ENCODE data around the gene CBR4.
A peak's percentile ranks its signal among the peaks of the same experiment; 100 is the strongest.
"Not testable (repeated sequence)": the region's sequence is repeated elsewhere in the genome, so short reads cannot be mapped to it uniquely, and the experiment has no call there.

CBR4 gene

DNA sequence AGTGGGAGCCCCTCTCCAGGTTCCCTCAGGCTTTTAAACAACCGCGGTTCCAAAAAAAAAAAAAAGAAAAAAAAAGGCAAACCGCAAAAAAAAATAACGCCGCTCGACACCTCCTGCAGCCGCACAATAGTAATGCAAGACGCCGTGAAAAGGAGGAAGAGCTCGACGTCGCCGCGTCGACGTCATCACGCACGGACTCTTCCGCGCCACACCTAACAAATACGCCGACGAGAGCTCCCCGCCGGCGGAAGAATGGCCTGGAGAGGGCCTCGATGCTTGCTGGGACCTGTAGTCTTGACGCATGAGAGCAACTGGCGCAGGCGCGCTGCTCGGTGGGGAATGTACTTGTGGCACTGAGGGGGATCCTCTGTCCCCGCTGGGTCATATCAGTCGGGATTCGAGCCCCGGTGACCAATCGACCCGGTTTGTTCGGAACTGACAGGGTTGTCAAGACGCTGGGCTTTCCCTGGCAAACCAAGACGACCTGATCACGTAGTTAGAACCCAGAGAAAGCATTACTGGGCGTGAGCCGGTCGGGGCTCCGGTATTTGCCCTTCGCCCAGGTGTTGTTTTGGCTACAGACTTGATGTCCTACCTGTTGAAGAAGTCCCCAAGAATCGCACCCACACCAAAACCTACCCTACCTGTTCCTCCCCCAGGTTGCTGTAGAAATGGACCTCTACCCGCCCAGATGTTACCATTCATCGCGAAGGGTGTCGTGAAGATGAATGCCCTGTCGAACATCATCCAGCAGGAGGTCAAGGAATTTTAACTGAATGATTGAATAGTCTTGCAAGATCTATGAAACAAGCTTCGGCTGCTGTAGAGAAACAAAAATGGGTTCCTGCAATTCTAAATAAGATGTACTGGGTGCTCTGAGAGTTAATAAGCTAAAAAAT, at the start of gene CBR4:
TSS of gene CBR4 (minus strand) at position 131 of the 899 bp plus-strand sequence. CDS start 166 bp downstream, outside the sequence.
- peak; percentile 79 to 93 (median 92) for DNase-seq (ENCODE audit: low read depth in 2 of 3, low spot score in 1 of 3)

DNA sequence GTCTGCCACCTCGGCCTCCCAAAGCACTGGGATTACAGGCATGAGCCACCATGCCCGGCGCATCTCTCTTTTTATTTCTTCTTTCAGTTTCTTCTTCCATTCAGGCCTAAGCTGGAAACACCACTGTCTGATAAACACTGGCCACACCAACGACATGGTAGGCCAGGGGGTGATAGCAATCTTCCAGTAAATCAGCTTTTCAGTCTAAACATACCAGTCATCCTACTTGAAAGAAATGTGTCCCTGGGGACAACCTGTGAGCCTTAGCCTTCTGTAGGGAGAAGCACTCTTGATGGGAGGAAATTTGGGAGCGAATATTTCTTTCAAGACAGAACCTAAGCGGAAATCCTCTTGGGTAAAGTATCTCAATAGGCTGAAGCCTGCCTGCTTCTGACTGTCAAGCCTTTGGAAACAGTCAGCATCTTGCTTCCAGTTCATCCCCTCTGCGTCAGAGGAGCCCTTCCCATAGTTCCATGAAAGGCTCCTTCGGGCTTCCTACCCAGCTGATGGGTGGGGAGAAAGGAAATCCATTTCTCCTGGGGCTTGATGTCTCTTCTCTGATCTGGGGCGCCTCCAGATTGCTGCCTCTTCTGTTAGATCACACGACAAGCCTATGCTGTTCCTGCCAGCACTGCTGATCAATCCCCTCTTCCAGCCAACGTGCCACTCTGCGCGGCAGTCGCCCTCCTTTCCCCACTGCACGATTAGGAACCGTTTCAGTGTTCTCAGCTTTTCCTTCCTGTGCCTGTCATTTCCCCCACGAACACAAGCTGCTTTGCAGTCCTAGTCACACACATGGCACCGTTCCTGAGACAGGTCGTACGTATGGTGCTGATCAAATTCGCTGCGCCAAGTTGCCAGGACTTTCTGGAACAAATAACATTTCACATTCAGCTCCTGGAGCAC, 49.5 kb upstream of the CBR4 start:
- DNase-seq (ENCODE audit: low read depth in 2 of 3, low spot score in 1 of 3) = no peak

DNA sequence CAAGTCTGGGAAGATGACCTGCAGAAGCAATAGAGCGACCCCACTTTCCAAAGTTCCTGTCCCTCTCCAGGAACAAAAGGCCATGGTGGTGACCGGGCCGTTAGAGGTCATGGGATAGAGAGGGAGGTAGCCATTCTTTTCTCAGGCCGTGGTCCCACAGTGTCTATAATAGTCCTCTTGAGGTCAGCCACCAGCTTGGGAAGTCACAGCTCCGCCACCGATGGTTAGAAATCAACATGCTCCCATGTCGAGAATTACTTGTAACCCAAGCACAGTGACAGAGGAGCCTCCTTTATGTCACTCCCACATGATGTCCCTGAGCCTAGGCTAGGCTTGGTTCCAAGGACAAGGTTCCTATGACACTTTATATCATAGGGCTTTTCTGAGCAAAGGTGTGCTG, 48.3 kb upstream of the CBR4 start:
- no peak for DNase-seq (ENCODE audit: low read depth in 2 of 3, low spot score in 1 of 3)

DNA sequence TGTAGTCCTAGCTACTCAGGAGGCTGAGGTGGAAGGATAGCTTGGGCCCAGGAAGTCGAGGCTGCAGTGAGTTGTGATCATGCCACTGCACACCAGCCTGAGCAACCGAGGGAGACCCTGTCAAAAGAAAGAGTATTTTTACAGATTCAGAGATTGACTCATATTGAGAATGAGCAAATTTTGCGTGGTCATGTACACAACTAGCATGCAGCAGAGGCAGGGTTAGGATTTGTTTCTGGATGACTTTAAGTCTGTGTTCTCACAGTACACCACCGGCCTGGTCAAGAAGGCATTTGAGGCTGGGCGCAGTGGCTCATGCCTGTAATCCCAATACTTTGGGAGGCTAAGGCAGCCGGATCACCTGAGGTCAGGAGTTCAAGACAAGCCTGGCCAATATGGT, 44.8 kb upstream of the CBR4 start:
- no peak for DNase-seq (ENCODE audit: low read depth in 2 of 3, low spot score in 1 of 3)

DNA sequence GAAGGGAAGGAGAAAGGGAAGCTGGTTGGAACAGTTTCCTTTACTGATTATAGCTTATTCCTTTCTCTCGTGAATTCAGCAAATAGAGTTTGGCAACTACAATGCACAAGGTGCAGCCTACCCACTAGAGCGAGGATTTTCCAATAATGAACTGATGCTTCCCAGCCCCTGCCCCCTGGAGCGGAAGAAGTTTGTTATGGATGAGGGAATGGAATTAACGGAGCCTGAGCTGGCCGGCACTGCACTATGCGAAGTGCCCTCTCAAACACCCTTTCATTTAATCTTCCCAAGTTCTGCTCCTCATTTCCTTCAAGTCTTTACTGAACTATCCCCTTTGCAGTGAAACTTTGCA, 42.5 kb upstream of the CBR4 start:
- DNase-seq (ENCODE audit: low read depth in 2 of 3, low spot score in 1 of 3) = no peak

DNA sequence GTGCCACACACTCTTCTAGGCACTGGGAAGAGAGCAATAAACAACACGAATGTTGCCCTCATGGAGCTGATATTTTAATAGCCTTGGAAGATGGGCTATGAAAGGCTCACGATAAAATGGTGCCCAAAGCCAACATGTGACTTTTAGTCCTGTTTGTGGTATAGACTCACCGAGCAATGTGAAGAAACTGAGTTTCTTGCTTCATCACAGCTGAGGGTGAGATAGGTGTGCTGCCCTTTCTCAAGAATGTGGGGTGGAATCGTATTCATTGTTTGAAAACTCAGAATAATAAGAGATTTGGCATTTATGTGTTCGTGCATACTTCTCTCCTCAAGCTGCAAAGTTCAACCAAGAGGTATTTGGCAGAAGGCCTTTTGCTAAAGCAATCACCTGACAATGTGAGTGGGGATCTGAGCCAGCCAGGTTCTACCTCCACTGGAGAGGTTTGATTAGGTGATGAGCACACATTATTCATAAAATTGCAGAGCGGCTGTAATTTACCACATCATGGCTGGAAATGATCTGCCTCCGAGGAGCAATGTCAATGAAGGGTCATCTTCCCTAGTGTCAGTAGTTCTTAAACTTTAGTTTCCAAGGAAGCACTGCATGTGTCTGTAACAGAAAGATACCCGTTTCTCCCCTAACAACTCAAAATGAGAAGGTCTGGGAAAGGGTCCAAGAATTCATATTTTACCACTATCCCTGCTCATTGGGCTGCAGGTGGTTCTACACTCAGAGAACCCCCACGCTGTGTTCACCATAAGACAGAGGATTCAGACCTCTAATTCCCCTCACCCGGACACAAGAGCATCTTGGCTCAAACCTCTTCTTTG, 41.9 kb upstream of the CBR4 start:
- DNase-seq (ENCODE audit: low read depth in 2 of 3, low spot score in 1 of 3) = no peak

DNA sequence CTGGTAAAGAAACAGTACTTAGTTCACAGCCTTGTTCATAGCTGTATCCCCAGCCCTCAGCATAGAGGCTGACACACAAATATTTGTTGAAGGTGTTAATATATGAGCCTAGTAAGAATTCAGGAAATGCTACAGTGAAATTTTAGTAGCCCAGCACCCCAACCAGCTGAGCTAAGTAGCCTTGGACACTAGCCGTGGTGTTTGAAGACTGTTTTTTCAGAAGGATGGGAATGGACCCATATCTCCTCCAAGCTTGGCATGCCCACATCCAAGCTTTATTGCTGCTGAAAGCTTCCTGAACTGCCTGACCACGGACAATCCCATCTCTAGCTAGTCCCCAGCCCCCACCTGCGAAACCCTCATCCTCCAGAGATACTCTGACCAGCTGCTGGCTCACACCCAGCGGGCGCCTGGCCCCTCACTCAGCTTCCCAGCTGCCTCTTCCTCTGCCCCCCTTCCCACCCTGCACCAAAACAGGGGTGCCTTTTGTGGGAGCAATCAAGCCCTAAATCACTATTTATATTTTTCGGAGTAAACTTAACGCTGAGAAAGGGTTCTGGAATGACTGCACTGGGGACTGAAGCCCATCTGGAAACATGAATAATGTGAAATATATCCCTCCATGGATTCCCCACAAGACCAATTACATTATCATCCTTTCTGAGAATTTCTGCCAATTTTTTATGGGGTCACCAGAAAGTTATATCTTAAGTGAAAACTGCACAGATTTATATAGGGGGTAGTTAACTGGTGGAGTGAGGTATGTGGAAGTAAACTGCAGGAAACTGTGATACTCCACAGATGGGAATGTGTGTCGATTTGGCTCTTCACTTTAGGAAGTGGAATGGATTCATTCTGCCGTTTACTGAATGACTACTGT, 41.1 kb upstream of the CBR4 start:
- no peak for DNase-seq (ENCODE audit: low read depth in 2 of 3, low spot score in 1 of 3)

DNA sequence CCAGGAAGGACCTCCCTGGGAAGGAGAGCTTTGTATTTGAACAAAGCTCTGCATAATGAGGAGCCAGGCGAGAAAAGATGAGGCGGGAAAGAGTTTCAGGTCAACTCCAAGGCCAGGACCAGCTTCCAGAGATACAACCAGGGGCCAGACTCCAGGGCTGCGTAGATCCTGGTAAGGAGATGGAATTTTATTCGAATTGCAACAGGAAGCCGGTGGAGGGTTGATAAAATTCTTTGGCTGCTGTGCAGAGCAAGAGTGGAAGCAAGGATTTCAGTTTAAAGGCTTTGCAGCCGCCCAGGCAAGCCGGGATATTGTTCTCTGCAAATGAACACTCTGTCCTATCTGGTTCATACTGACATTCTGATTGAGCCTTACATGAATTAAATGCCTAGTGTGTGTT, 40.2 kb upstream of the CBR4 start:
- DNase-seq (ENCODE audit: low read depth in 2 of 3, low spot score in 1 of 3) = no peak

DNA sequence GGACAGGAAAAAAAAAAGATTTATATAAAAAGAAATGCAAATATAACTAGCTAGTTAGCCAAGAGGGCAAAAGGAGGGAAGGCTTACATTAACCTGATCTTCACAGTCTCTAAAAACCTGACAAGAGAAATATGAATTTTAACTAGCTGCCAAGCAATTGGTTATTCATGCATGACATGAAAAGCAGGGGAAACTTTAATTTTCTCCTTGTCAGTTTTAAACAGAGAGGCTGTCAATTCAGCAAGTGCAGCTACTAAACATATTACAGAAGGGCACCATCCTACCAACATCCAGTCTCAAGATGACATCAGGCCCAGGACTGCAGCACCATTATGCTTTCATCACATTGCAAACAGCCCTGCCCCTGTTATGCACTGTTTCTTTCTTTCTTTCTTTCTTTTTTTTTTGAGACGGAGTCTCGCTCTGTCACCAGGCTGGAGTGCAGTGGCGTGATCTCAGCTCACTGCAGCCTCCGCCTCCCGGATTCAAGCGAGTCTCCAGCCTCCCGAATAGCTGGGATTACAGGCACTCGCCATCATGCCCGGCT, 38.9 kb upstream of the CBR4 start:
- DNase-seq (ENCODE audit: low read depth in 2 of 3, low spot score in 1 of 3) = no peak

DNA sequence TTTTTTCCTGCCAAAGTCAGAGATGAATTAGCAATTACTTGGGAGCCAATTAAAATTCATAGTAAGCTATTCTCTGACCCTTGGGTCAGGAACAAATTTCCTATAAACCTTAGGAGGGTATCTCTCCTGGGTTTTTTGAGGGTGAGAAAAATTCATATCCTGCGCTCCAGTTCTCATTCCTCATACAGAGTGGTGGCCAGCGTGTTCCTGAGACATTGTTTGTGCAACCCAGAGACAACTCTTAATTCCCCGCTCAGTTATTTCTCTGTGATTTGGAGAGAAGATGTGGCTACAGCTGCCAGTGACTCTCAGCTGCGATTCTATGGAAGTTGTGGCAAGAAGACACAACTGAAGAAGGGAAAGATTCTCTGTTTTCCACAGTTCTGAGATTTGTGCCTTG, 37.9 kb upstream of the CBR4 start:
- DNase-seq (ENCODE audit: low read depth in 2 of 3, low spot score in 1 of 3) = no peak

DNA sequence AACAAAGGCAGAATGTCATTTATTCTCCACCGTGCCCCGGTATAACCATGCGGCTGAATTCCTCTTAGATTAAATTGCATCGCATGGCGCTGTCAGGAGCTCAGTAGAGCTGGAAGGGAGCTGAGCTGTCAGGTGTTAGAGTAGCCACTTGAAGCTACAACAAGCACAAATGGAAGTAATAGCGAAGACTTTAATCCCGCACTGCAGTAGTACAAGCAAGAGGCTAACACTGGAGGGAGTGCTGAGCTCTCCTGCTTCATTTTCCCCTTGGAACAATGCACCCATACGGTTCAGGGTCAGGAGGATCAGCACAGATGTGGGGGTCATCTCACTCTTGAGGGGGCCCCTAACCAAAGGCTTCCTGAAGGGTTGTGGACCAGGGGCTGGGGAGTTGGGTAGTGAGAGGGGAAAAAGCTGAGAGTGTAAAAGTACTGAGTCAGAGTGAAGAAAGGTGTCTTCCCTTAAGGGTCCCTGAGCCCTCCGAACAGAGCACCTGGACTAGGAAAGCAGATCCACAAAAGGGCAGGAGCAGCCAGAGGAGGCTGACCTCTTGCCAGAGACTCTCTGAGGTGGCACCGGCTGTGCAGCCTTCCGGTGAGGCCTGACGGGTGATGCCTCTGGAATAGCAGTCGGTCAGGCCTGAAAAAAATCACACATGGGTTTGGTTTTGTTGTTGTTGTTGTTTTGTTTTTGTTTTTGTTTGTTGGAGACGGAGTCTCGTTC, 36.0 kb upstream of the CBR4 start:
- no peak for DNase-seq (ENCODE audit: low read depth in 2 of 3, low spot score in 1 of 3)

DNA sequence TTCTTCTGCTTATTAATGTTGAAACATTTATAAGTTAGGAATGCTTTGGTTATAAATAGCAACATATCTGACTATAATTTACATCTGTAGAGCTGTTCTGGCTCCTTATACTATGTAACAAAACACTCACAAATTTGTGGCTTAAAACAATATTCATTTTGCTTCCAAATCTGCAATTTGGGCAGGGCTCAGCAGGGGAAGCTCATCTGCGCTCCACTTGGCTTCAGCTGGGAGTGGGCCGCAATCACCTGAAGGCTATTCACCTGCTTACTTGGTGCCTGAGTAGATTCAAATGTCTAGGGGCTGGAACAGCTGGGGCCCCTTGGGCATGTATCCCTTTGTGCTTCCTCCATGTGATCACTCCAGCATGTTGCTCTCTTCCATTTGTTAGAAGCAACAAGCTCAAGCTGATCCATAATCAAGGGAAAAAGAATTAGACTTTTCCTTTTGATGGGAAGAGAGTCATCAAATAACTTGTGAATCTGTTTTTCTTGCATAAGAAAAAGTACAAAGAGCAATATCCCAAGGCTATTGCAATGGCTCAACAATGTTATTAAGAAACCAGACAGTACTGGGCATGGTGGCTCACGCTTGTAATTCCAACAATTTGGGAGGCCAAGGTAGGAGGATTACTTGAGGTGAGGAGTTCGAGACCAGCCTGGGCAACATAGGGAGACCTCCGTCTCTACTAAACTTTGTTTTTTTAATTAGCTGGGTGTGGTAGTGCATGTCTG, 34.8 kb upstream of the CBR4 start:
- DNase-seq (ENCODE audit: low read depth in 2 of 3, low spot score in 1 of 3) = no peak

DNA sequence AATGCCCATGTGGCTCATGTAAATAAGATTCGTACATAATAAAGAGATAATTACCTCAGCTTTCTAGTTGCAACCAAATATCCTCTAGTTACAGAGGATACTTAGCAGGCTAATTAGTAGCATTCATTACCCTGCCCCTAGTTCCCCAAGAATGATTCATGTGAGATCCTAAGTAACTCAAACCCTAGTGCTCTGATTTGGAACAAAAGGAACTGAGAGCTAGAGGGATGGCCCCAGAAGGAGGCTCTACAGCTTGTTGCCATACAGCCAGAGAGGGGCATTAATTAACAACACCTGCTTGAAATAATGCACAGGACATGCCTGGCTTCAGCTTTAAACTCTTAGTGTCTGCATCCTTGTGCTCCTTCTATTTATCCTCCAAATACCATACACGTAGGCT, 32.6 kb upstream of the CBR4 start:
- DNase-seq (ENCODE audit: low read depth in 2 of 3, low spot score in 1 of 3) = no peak

DNA sequence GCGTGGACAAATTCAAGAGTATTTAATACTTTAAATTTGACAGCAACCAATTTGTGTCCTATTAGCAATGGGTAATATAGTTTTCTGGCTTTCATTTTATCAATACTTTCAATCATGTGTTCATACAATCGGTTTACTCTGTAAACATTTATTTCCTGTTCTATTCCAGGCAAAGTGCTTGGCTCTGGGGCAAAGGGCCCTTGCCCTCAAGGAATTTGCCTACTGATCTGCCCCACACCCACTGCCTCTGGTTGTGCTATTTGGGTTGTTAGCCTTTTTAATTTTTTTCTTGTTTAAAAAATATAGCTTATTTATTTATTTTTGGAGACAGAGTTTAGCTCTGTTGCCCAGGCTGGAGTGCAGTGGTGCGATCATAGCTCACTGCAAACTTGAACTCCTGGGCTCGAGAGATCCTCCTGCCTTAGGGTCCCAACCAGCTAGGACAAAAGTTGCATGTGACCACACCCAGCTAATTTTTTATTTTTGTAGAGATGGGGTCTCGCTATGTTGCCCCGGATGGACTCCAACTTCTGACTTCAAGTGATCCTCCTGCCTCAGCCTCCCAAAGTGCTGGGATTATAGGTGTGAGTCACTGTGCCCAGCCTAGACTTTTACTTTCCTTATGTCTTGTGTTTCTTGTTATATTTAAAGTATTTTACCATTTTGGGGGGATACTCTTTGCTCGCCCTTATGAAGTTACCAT, 30.7 kb upstream of the CBR4 start:
- DNase-seq (ENCODE audit: low read depth in 2 of 3, low spot score in 1 of 3) = no peak

DNA sequence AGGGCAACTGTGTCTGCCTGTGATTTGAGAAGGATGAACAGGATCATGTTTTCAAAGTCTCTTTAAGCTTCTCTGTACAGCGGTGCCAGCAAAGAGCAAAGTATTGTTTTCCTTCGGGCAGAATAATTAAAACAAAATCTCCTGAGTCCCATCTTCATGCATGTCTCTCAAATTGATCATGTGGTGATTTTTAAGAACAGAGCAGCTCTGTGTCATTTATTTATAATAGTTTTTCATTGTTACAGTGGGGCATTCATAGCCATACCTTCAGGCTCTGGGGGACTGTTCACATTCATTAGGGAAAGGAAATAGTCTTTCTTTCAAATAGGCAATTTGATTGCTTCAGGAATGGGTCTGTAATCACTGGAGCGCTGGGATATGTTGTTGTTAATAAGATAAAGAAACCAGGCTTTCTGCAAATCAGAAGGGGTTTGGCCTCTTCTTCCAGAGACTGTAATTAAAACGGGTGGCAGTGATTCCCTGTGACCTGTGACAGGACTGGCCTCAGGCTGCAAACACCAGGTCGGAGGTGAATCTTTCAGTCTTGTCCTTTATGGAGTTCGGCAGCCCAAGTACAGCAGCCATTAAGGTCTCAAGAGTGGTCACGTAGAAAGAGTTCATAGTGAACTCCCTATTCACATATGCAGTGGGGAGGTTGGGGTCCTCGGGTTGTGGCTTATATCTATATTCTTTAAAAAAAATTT, 29.3 kb upstream of the CBR4 start:
- DNase-seq (ENCODE audit: low read depth in 2 of 3, low spot score in 1 of 3) = no peak

DNA sequence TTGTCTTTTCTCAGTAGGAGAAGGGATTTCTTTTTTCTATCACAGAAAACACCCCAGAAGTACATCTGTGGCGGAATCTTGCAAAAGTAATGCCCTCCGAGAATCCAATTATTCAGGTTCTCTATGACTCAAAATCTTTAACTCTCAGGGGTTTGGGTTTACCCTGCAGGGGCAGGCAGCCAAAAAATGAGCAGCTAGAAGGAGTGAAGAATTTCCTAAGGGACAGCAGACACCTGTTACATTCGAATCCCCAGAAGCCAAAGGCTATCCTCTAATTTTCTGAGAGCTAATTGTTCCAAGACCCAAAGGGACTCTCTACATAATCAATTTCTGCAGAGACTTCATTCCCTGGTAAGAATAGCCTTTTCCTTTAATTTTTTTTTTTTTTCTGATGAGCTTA, 27.5 kb upstream of the CBR4 start:
- DNase-seq (ENCODE audit: low read depth in 2 of 3, low spot score in 1 of 3) = no peak

DNA sequence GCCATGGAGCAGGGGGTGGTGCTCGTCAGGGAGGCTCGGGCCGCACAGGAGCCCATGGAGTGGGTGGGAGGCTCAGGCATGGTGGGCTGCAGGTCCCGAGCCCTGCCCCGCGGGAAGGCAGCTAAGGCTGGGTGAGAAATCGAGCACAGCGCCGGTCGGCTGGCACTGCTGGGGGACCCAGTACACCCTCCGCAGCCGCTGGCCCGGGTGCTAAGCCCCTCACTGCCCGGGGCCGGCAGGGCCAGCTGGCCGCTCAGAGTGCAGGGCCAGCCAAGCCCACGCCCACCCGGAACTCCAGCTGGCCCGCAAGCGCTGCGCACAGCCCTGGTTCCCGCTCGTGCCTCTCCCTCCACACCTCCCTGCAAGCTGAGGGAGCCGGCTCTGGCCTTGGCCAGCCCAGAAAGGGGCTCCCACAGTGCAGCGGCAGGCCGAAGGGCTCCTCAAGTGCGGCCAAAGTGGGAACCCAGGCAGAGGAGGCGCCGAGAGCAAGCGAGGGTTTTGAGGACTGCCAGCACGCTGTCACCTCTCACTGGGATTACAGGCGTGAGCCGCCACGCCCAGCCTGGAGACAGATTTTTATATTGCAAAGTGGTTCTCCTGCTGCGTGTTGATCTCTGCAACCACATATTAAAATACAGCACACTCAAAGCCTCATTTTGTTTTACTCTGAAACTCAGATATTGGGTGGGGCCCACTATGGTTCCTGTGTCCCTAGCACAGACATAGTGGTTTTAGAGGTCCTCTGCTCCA, 26.0 kb upstream of the CBR4 start:
- DNase-seq (ENCODE audit: low read depth in 2 of 3, low spot score in 1 of 3) = not testable (repeated sequence)

Data from stimulated activated CD4-positive, alpha-beta T cell treated with anti-CD3 and anti-CD28 coated beads, Interleukin-12 subunit alpha, Interleukin-12 subunit beta, amount 100 ng/mL, for 48 hours (primary cell).